ENCODE results near the gene PPP3CA.

Gene PPP3CA

DNA sequence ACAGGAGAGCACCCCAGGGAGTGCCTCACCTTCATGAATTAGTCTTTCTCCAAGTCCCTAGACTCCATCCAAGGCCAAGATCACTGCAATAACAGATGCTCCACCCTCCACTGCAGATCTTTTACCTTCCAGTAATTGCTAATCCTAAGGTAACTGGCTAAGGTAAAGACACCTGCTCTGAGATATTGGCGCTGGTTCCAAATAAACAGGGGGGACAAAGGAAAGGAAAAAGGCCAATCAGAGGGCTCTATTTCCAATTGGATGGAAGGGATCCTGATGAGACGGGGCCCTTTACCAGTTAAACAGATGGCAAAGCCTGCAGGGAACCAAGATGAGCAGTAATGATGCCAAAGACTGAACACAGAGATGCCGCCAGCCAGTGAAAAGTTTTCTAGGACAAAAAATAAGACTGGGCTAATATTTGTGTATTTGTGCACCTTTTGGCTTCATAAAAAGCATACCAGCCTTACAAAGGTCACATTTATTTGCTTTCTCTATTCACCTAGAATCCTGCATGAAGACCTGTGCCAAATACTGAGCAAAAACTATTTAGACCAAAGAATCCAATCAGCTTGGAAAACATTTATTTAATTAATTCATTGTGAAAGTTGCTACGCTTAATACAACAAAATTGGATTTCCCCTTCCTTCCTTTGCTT lies 148.5 kb downstream of the PPP3CA start:
- H3K4me3 ChIP-seq (replicated peaks; ENCODE audit: low read depth, low read length) = no peak overlapping the region
- TF ChIP-seq, protein P1, sequence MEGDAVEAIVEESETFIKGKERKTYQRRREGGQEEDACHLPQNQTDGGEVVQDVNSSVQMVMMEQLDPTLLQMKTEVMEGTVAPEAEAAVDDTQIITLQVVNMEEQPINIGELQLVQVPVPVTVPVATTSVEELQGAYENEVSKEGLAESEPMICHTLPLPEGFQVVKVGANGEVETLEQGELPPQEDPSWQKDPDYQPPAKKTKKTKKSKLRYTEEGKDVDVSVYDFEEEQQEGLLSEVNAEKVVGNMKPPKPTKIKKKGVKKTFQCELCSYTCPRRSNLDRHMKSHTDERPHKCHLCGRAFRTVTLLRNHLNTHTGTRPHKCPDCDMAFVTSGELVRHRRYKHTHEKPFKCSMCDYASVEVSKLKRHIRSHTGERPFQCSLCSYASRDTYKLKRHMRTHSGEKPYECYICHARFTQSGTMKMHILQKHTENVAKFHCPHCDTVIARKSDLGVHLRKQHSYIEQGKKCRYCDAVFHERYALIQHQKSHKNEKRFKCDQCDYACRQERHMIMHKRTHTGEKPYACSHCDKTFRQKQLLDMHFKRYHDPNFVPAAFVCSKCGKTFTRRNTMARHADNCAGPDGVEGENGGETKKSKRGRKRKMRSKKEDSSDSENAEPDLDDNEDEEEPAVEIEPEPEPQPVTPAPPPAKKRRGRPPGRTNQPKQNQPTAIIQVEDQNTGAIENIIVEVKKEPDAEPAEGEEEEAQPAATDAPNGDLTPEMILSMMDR (IDR thresholded peaks at IDR 0.05; ENCODE audit: low read depth, low read length, missing control alignments) = no peak

DNA sequence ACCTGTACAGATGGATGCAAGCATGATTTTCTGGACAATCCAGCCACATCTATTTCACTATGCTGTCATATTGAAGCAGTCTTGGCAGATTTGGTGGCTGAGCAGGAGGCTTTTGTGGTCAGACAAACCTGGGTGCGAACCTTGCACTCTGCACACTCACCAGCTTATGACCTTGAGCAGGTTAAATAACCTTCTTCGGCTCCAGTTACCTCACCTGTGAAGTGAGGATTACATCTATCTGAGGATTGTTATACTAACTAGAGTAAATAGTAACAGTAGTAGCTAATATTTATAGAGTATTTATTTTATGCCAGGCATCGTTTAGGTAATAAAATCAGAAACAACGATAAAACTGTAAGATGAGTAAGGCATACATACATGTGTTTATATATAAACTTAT lies 150.0 kb downstream of the PPP3CA start:
- no peak overlapping the region for H3K4me3 ChIP-seq (replicated peaks; ENCODE audit: low read depth, low read length)
- no peak for DNase-seq (ENCODE audit: extremely low read depth, low read depth)
- TF ChIP-seq, protein P1 (IDR thresholded peaks at IDR 0.05; ENCODE audit: low read depth, low read length, missing control alignments) = no peak

More for the DNA sequence above, 148.5 kb downstream of the PPP3CA start:
- DNase-seq (ENCODE audit: extremely low read depth, low read depth) = no peak

DNA sequence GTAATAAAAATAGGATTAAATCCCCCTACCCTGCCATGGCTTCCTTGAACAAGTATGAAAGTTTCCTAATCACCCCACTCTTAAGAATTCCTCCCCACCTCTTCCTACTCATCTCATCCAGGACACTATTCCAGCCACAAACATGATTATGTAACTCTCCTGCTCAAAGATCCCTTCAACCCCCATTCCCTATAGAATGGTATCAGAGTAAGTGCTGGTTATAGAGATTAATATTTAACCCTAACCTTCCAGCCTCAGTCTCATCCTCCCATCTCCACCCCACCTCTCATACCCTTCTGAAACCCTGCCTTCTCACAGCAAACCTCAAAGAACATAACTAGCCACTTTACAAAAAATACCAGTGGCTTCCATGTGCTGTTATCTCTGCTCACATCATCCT lies 155.1 kb downstream of the PPP3CA start:
- DNase-seq (ENCODE audit: extremely low read depth, low read depth) = no peak

DNA sequence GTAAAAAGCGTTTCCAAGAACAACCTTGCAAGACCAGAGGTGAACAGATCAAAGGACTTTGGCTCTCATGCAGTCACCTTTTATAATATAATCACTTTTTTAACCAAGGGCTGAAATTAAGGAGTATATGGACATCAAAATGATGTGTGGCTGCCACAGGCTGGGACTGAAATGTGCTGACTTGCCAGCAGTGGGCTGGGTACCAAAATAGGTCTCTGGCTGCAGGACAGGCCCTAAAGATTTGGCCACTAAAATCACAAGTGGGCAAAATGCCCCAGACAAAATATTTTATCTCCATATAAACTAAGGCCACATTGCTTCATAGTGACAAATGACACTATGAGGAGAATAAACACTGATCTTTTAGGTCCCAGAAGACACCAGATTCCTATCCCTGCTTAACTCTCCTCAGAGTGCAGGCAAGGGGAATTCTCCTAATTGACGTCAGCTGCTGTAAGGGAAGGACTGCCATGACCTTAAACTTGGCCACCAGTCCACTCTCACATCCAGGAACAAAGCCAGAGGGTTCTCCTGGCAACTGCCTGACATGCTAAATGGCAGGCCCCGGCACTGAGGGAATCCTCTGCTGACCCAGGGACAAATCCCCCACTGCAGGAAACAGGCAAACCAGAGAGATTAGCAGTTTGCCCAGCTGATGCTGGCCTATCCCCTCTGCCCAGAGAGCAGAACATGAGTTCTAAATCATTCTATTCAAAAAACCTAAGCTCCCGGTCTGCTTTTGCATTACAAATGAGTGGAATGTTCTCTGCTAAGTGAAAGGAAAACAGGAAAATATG lies 155.8 kb downstream of the PPP3CA start:
- DNase-seq (ENCODE audit: extremely low read depth, low read depth) = peak; percentile 33
- TF ChIP-seq, protein P1 (IDR thresholded peaks at IDR 0.05; ENCODE audit: low read depth, low read length, missing control alignments) = no peak
- no peak overlapping the region for H3K4me3 ChIP-seq (replicated peaks; ENCODE audit: low read depth, low read length)

More for the DNA sequence above, 155.1 kb downstream of the PPP3CA start:
- H3K4me3 ChIP-seq (replicated peaks; ENCODE audit: low read depth, low read length) = no peak overlapping the region
- TF ChIP-seq, protein P1 (IDR thresholded peaks at IDR 0.05; ENCODE audit: low read depth, low read length, missing control alignments) = no peak

DNA sequence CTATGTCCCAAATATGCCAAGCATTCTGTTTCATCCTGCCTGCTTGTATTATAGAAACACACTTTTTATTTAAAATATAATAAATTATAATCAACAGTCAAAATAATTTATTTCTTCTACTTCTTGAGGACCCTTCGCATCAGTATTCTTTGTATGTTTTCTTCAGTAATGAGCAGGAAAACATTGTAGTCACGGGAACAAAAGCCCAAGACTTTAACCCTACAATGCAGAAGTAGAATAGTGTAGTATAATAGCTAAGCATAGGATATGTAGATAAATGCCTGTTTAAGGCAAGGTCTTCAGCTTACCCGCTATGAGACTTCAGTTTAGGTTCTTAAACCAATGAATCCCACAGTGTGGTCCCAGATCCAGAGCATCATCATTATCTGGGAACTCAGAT lies 156.6 kb downstream of the PPP3CA start:
- no peak for DNase-seq (ENCODE audit: extremely low read depth, low read depth)
- TF ChIP-seq, protein P1 (IDR thresholded peaks at IDR 0.05; ENCODE audit: low read depth, low read length, missing control alignments) = no peak
- no peak overlapping the region for H3K4me3 ChIP-seq (replicated peaks; ENCODE audit: low read depth, low read length)

DNA sequence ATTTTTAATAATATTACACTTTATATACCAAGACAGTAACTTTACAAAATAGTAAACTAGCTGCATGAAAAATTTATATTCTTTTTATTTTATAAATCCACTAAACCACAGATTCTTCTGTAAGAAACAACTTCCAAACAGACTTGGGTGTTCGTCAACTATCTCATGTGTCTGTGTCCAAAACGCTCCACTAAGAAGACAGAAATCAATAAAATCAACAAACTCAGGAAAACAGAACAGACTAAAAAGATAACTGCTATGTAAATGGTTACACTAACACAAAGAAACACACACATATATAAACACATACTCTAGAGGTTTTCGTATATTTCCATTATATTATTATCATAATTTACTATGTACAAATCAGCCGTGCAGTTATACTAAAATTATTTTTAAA lies 158.4 kb downstream of the PPP3CA start:
- TF ChIP-seq, protein P1 (IDR thresholded peaks at IDR 0.05; ENCODE audit: low read depth, low read length, missing control alignments) = no peak
- DNase-seq (ENCODE audit: extremely low read depth, low read depth) = no peak
- H3K4me3 ChIP-seq (replicated peaks; ENCODE audit: low read depth, low read length) = no peak overlapping the region
